Measurements from ENCODE around the gene TAOK2.
"Not testable (repeated sequence)": the region's sequence is repeated elsewhere in the genome, so short reads cannot be mapped to it uniquely, and the experiment has no call there.

The TAOK2 gene

GRCh38 chr16:29973384-29974246 lies at the start of gene TAOK2:
Gene TAOK2, plus strand, starts transcription at chr16:29973868. Its CDS starts 3,905 bp downstream, at chr16:29977773.
- peak; percentile 96 for DNase-seq

- DNase-seq = no peak
Observed at GRCh38 chr16:29925105-29925756, 48.4 kb upstream of the TAOK2 start.

- peak; percentile 75 for DNase-seq
Observed at GRCh38 chr16:29925781-29926710, 47.6 kb upstream of the TAOK2 start, which contains the start of gene KCTD13. Gene KCTD13, minus strand, starts transcription at chr16:29926226. Its CDS starts 193 bp downstream, at chr16:29926033.

GRCh38 chr16:29926711-29927052 lies 47.0 kb upstream of the TAOK2 start:
- DNase-seq = no peak

GRCh38 chr16:29927070-29927905 lies 46.4 kb upstream of the TAOK2 start:
- DNase-seq = no peak

- not testable (repeated sequence) for DNase-seq
Observed at GRCh38 chr16:29931750-29932149, 41.9 kb upstream of the TAOK2 start.

GRCh38 chr16:29940656-29941055 lies 33.0 kb upstream of the TAOK2 start:
- no peak for DNase-seq

GRCh38 chr16:29943846-29944799 lies 29.5 kb upstream of the TAOK2 start:
- DNase-seq = no peak

GRCh38 chr16:29947897-29948296 lies 25.8 kb upstream of the TAOK2 start:
- no peak for DNase-seq

GRCh38 chr16:29950806-29951461 lies 22.7 kb upstream of the TAOK2 start:
- DNase-seq = no peak

GRCh38 chr16:29951625-29952365 lies 21.9 kb upstream of the TAOK2 start:
- DNase-seq = no peak

GRCh38 chr16:29958756-29959155 lies 14.9 kb upstream of the TAOK2 start:
- no peak for DNase-seq

- DNase-seq = no peak
Observed at GRCh38 chr16:29959293-29959692, 14.4 kb upstream of the TAOK2 start.

- DNase-seq = not testable (repeated sequence)
Observed at GRCh38 chr16:29959821-29960220, 13.8 kb upstream of the TAOK2 start.

GRCh38 chr16:29961127-29961478 lies 12.6 kb upstream of the TAOK2 start:
- DNase-seq = no peak

- peak; percentile 86 for DNase-seq
Observed at GRCh38 chr16:29961479-29962343, 12.0 kb upstream of the TAOK2 start, which contains the start of gene TMEM219. Gene TMEM219, plus strand, starts transcription at chr16:29962079. Its CDS starts 1,065 bp downstream, at chr16:29963144.

- no peak for DNase-seq
Observed at GRCh38 chr16:29962344-29962994, 11.2 kb upstream of the TAOK2 start.

All from stimulated activated naive CD4-positive, alpha-beta T cell treated with Interleukin-2 at 50 U/mL for 16 hours (primary cell).